Measurements from ENCODE around the gene ZFYVE9. TPM values are rescaled to one million over a fixed set of nuclear protein-coding genes. Genes with fewer than 3 reads are reported as not detected.

ZFYVE9 gene
- polyA plus RNA-seq, 1 donor from 2014 or later = 18.1 TPM

DNA sequence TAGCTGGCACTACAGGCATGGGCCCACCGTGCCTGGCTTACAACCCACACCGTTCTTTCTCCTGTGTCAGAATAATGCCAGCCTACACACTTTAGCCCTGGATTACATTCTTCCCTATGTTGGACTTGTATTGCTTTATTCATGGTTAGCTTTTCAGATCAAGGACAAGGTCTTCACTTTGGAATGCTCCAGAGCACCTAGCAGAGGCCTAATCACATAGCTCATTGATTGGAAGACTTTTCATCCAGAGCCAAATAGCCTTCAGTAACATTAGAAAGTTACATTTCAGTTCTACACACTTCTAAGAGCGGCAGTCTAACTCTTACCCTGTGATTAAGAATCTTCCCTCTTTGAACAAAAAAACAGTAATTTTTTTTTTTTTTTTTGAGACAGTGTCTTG lies 29.4 kb upstream of the ZFYVE9 start:
- Histone ChIP-seq H3K36me3 (ENCODE audit: insufficient read depth, low read length) (no peaks in the 10 kb centered on the region), H3F3A (ENCODE audit: insufficient read depth, low read length, poor library complexity, severe bottlenecking) (no peaks in the 10 kb centered on the region), H3K79me2 (replicated peaks; ENCODE audit: insufficient read depth, low read length) (no peaks in the 10 kb centered on the region), H3K27me3 (ENCODE audit: insufficient read depth, low read depth, low read length) (no peaks in the 10 kb centered on the region), H3K4me3 (ENCODE audit: low read length) (no peak overlapping the region), H3K9me3 (ENCODE audit: low read length) (no peaks in the 10 kb centered on the region), H2AFZ (ENCODE audit: low read depth, low read length) (no peak overlapping the region), H3K27ac (ENCODE audit: low read length) (no peak overlapping the region), H4K20me1 (ENCODE audit: insufficient read depth) (no peaks in the 10 kb centered on the region), H3K9me2 (ENCODE audit: insufficient read depth, low read length) (no peaks in the 10 kb centered on the region), H3K4me2 (ENCODE audit: low read length) (no peak overlapping the region), H3K9ac (ENCODE audit: low read length) (no peak overlapping the region)
- TF ChIP-seq TAF1 (IDR thresholded peaks at IDR 0.05; ENCODE audit: low read depth) (no peak), POLR2AphosphoS5 (IDR thresholded peaks at IDR 0.05) (no peak), EZH2 (IDR thresholded peaks at IDR 0.05; ENCODE audit: borderline replicate concordance, insufficient read depth, low read length, poor library complexity, severe bottlenecking) (no peak), RAD21 (conservative IDR thresholded peaks at IDR 0.05) (no peak), EP300 (conservative IDR thresholded peaks at IDR 0.05; ENCODE audit: poor library complexity, severe bottlenecking) (no peak), MXI1 (conservative IDR thresholded peaks at IDR 0.05; ENCODE audit: poor library complexity, severe bottlenecking) (no peak), SMC3 (conservative IDR thresholded peaks at IDR 0.05; ENCODE audit: poor library complexity) (no peak)
- TF ChIP-seq, protein P1, sequence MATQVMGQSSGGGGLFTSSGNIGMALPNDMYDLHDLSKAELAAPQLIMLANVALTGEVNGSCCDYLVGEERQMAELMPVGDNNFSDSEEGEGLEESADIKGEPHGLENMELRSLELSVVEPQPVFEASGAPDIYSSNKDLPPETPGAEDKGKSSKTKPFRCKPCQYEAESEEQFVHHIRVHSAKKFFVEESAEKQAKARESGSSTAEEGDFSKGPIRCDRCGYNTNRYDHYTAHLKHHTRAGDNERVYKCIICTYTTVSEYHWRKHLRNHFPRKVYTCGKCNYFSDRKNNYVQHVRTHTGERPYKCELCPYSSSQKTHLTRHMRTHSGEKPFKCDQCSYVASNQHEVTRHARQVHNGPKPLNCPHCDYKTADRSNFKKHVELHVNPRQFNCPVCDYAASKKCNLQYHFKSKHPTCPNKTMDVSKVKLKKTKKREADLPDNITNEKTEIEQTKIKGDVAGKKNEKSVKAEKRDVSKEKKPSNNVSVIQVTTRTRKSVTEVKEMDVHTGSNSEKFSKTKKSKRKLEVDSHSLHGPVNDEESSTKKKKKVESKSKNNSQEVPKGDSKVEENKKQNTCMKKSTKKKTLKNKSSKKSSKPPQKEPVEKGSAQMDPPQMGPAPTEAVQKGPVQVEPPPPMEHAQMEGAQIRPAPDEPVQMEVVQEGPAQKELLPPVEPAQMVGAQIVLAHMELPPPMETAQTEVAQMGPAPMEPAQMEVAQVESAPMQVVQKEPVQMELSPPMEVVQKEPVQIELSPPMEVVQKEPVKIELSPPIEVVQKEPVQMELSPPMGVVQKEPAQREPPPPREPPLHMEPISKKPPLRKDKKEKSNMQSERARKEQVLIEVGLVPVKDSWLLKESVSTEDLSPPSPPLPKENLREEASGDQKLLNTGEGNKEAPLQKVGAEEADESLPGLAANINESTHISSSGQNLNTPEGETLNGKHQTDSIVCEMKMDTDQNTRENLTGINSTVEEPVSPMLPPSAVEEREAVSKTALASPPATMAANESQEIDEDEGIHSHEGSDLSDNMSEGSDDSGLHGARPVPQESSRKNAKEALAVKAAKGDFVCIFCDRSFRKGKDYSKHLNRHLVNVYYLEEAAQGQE (IDR thresholded peaks at IDR 0.05; ENCODE audit: borderline replicate concordance) = no peak
- TF ChIP-seq, protein P2, sequence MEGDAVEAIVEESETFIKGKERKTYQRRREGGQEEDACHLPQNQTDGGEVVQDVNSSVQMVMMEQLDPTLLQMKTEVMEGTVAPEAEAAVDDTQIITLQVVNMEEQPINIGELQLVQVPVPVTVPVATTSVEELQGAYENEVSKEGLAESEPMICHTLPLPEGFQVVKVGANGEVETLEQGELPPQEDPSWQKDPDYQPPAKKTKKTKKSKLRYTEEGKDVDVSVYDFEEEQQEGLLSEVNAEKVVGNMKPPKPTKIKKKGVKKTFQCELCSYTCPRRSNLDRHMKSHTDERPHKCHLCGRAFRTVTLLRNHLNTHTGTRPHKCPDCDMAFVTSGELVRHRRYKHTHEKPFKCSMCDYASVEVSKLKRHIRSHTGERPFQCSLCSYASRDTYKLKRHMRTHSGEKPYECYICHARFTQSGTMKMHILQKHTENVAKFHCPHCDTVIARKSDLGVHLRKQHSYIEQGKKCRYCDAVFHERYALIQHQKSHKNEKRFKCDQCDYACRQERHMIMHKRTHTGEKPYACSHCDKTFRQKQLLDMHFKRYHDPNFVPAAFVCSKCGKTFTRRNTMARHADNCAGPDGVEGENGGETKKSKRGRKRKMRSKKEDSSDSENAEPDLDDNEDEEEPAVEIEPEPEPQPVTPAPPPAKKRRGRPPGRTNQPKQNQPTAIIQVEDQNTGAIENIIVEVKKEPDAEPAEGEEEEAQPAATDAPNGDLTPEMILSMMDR (IDR thresholded peaks at IDR 0.05; ENCODE audit: poor library complexity, severe bottlenecking) = no peak

DNA sequence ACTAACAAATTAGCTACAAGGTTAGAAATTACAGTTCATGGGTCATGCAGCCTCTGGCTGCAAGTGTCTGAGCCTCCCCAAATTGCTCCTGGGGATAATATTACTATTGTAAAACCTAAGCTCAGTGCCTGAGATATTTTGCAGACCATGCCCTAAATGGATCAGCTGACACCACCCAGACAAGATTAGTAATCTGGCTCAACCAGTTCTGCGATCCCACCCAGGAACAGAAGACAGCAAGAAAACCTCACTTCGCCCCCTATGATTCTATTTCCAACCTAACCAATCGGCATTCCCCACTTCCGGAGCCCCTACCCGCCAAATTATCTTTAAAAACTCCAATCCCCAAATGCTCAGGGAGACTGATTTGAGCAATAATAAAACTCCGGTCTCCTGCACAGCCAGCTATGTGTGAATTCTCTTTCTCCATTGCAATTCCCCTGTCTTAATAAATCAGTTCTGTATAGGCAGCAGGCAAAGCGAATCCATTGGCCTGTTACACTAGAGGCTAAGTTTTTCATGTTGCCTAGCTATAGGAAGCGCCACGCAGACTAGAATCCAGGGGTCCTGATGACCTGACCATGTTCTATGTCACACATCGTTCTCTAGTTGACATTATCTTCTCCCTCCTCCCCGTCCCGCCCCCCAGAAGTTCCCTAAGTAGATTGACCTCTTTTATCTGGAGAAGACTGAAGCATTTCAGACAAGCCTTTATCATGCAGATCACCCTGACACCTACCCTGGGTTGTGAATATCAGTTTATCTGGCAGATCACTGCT lies 22.4 kb upstream of the ZFYVE9 start:
- Histone ChIP-seq H3K9me3 (ENCODE audit: low read length) (no peaks in the 10 kb centered on the region), H3K9me2 (ENCODE audit: insufficient read depth, low read length) (no peaks in the 10 kb centered on the region), H4K20me1 (ENCODE audit: insufficient read depth) (no peaks in the 10 kb centered on the region), H3K27ac (ENCODE audit: low read length) (no peak overlapping the region), H3K79me2 (replicated peaks; ENCODE audit: insufficient read depth, low read length) (no peaks in the 10 kb centered on the region), H3K27me3 (ENCODE audit: insufficient read depth, low read depth, low read length) (no peaks in the 10 kb centered on the region), H3F3A (ENCODE audit: insufficient read depth, low read length, poor library complexity, severe bottlenecking) (no peaks in the 10 kb centered on the region), H3K4me3 (ENCODE audit: low read length) (no peak overlapping the region), H3K9ac (ENCODE audit: low read length) (no peak overlapping the region), H2AFZ (ENCODE audit: low read depth, low read length) (no peak overlapping the region), H3K36me3 (ENCODE audit: insufficient read depth, low read length) (no peaks in the 10 kb centered on the region), H3K4me2 (ENCODE audit: low read length) (no peak overlapping the region)
- TF ChIP-seq, protein P2 (IDR thresholded peaks at IDR 0.05; ENCODE audit: poor library complexity, severe bottlenecking) = no peak
- TF ChIP-seq TAF1 (IDR thresholded peaks at IDR 0.05; ENCODE audit: low read depth) = no peak
- TF ChIP-seq, protein P1 (IDR thresholded peaks at IDR 0.05; ENCODE audit: borderline replicate concordance) = no peak
